ENCODE data around the gene REEP3.
"Not testable (repeated sequence)": the region's sequence is repeated elsewhere in the genome, so short reads cannot be mapped to it uniquely, and the experiment has no call there.

REEP3 gene

DNA sequence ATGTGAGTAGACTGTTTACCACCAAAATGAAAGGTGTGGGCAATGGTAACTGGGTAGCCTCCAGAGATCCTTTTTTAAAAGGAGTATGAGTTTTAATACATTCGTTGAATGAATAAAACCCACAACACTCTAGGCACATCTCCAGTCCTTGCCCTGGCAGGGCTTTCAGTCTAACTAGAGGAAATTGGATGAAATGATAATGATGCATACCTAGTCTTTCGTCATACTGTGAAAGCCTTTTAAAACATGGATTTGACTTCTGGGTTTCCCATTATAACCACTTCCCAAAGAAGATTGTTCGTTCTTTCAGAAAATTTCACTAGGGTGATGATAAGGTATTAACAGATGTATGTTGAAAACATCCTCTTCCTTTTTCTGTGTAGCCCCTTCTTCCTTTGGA lies 110.8 kb downstream of the REEP3 start:
- DNase-seq = no peak

GRCh38 chr10:63633677-63634487 lies 112.7 kb downstream of the REEP3 start:
- no peak for DNase-seq

GRCh38 chr10:63634488-63635065 lies 113.4 kb downstream of the REEP3 start:
- no peak for DNase-seq

- no peak for DNase-seq
Measured at GRCh38 chr10:63636812-63637211, 115.6 kb downstream of the REEP3 start.

DNA sequence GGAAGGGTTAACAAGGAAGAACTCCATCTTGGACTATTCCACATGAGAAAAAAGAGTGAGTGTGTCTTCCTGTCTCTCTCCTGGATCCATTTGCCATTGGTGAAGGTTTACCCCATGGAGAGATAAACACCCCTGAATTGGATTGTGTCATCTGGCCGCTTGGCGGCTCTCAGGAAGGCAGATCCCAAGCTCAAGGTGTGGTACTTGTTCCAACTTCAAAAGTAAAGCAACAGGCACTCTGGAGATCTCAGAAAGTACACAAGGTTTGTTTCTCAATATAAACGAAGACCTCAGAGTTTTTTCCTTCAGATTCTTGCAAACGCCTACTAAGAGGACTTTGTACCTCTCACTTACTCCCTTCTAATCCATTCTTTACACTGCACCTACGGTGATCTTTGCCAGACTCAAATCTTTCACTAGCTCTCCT lies 116.7 kb downstream of the REEP3 start:
- no peak for DNase-seq

GRCh38 chr10:63641366-63641765 lies 120.2 kb downstream of the REEP3 start:
- DNase-seq = no peak

- no peak for DNase-seq
Measured at GRCh38 chr10:63641799-63642198, 120.6 kb downstream of the REEP3 start.

- DNase-seq = no peak
Measured at GRCh38 chr10:63642808-63643207, 121.6 kb downstream of the REEP3 start.

- DNase-seq = no peak
Measured at GRCh38 chr10:63644418-63645142, 123.4 kb downstream of the REEP3 start.

- no peak for DNase-seq
Measured at GRCh38 chr10:63645195-63645594, 124.0 kb downstream of the REEP3 start.

DNA sequence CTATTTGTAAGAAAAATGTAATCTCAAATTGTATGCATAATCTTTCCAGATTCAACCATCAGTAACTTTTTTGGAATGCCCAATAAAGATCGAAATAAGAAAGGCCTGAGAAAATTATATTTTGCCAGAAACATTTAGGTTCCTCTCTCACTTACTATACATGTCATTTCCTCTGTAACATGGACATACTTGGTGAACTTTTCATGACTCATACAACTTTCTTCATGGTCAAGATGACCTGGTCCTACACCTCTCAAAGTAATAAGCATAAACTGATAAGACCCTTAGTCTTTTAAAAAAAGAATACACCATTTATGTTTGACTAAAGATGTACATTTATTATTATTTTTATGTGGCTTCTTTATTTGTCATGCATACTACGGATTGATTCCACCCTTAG lies 125.3 kb downstream of the REEP3 start:
- no peak for DNase-seq

DNA sequence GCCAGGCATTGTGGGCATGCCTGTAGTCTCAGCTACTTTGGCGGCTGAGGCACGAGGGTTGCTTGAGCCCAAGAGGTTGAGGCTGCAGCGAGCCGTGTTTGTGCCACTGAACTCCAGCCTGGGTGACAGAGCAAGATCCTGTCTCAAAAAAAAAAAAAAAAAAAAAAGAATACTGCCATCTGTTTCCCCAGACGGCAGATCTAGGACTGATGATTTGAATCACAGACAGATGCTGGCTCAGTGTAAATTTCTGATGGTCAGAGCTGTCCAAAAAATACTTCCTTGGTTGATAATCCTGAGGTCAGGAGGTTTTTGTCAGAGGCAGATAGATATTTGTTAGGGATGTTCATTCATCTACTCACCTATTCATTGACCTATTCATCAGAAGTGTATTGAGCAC lies 130.7 kb downstream of the REEP3 start:
- no peak for DNase-seq

GRCh38 chr10:63653747-63654146 lies 132.5 kb downstream of the REEP3 start:
- no peak for DNase-seq

GRCh38 chr10:63657761-63658160 lies 136.6 kb downstream of the REEP3 start:
- no peak for DNase-seq

- not testable (repeated sequence) for DNase-seq
Measured at GRCh38 chr10:63660941-63661340, 139.7 kb downstream of the REEP3 start.

DNA sequence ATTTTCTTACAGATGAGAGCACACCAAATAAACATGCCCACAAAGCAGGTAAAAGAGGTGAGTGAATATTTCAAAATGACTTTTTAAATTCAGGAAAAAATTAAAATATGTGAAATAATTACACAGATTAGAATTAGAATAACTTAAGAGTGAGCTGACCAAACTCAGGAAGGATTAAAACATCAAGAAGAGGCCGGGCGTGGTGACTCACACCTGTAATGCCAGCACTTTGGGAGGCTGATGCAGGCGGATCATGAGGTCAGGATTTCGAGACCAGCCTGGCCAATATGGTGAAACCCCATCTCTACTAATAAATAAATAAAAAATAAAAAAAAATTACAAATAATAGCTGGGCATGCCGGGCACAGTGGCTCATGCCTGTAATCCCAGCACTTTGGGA lies 140.1 kb downstream of the REEP3 start:
- DNase-seq = no peak

GRCh38 chr10:63664341-63664885 lies 143.2 kb downstream of the REEP3 start:
- DNase-seq = no peak

DNA sequence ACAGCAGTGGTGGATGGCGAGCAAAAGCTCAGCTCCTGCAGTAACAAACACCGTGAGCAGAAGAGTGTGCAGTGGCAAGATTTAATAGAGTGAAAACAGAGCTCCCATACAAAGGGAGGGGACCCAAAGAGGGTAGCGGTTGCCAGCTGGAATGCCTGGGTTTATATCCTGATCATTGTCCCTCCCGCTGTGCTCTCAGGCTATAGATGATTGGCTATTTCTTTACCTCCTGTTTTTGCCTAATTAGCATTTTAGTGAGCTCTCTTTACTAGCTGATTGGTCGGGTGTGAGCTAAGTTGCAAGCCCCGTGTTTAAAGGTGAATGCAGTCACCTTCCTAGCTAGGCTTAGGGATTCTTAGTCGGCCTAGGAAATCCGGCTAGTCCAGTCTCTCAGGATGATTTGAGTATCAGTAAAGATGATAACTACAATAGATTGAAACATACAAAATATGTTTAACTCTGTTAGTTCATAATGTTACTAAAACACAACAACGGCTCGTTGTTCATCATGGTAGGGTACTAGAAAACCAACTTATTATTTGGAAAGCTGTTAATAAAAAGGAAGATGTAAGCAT lies 143.9 kb downstream of the REEP3 start:
- not testable (repeated sequence) for DNase-seq

DNA sequence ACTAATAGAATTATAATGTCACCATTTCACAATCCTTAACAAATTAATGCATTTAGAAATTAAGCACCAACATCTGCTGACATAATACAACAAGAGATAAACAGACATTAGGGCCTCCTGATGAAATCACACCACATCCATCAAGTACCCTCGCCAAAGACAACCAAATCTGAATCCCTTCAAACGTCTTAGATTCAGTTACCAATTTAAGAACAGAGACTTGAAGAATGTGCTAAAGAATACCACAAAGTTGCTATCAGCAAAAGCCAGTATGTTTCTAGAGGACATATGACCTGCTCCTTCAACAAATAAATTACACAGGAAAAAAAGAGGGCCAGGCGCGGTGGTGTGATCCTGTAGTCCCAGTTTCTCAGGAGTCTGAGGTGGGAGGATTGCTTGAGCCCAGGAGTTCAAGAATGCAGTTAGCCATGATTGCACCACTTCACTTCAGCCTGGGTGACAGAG lies 144.5 kb downstream of the REEP3 start:
- no peak for DNase-seq

DNA sequence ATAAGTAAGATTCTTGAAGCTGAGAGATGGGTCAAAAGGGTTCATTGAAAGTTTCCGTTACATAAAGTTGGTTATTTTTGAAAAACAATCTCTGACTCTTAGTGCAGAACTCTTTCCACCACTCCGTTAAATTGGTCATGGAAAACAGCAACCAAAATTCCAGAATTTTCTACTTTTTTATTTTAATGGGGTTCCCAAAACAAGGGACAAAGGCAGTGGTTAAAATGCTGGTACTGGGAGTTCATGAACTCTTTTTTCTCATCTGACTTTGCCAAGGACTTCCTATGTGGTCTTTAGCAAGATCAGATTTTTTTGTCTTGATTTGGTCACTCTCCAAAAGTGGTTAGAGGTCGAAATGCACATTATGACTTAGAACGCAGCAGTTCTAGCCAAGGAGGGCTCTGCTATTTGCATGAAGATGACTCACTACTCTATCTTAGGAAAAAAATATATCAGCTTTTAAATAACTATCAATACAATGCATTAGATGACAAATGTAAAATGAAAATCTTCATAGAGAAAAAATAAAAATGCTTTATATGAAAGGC lies 145.7 kb downstream of the REEP3 start:
- no peak for DNase-seq

DNA sequence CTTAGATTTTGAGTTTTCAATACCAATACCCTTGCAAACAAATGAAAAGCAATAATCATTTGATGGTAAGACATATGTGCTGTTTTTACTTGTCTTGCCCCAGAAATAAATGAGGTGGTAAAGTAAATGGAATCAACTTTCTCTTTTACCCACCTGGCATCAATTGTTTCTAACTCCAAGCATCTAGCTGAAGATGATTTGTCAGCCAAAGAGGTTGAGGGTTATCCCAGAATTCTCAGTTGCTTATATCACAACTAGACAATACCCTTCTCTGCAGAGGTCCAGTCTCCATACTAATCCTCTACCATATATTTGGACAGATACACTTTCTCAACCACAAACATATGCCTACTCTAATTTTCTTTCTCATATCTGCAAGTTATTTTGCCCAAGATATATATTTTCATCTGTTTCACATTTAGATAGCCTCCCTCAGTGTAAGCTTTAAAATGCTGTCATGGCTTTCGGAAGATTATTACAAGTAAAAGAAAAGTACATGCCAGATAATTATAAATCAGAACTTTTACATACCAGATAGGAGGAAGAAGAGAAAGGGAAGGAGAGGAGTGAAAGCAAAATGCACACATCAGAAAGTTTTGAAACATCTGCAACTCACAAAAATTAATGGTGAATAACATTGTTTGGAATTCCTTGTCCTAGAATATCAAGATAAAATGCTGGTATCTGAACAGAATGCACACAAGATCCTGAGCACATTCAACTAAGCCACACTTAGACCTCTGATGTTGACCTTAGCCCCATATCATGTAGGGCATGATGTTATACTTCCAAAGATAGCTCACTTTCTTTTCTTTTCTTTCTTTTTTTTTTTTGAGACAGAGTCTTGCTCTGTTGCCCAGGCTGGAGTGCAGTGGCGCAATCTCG lies 146.6 kb downstream of the REEP3 start:
- no peak for DNase-seq

Measured in CD4-positive, alpha-beta T cell treated with Interleukin-12 subunit alpha and Interleukin-12 subunit beta, for 1 hour (primary cell).